OCI-LY3 (cell line): ENCODE measurements around the gene CARS2.

ENCODE experiments used
- H2AFZ ChIP-seq: fragments of 200-600, 300-600 bp; shearing (Covaris generic); 2 replicates; pipeline ENCODE4 v1.6.0; 2014; ENCODE audit warnings: antibody characterized with exemption, low read depth, low read length
- H3K27ac ChIP-seq: fragments of 200-600, 300-600 bp; sonication (generic); 2 replicates; pipeline ENCODE4 v1.5.1; 2014; ENCODE audit warnings: mild to moderate bottlenecking, low read length, moderate library complexity, mixed read lengths
- H3K27me3 ChIP-seq: fragments of 200-600, 300-600 bp; sonication (generic); 2 replicates; pipeline ENCODE4 v1.6.1; 2014; ENCODE audit warnings: low read depth, low read length, mixed read lengths
- H3K36me3 ChIP-seq: fragments of 200-600, 300-600 bp; sonication (generic); replicated peaks from 2 replicates; pipeline ENCODE3; 2014; ENCODE audit warnings: low read depth, low read length, mixed read lengths
- H3K4me1 ChIP-seq: fragments of 300-600, 200-600 bp; sonication (generic); 2 replicates; pipeline ENCODE4 v1.6.1; 2014; ENCODE audit warnings: low read length, mixed read lengths
- H3K4me2 ChIP-seq: fragments of 200-600, 300-600 bp; sonication (generic); 2 replicates; pipeline ENCODE4 v1.6.1; 2014; ENCODE audit warnings: low read length, mixed read lengths
- H3K4me3 ChIP-seq: fragments of 300-600, 200-600 bp; sonication (generic); 2 replicates; pipeline ENCODE4 v1.5.1; 2014; ENCODE audit warnings: antibody characterized with exemption, mild to moderate bottlenecking, low read length, moderate library complexity
- H3K79me2 ChIP-seq: fragments of 300-600, 200-600 bp; shearing (Covaris generic); 2 replicates; pipeline ENCODE4 v1.6.1; 2014; ENCODE audit warnings: mild to moderate bottlenecking, low read length, mixed read lengths
- H3K9ac ChIP-seq: fragments of 300-600, 200-600 bp; shearing (Covaris generic); 2 replicates; pipeline ENCODE4 v1.6.0; 2014; ENCODE audit warnings: mild to moderate bottlenecking, low read length, moderate library complexity
- H3K9me3 ChIP-seq: fragments of 200-600, 300-600 bp; shearing (Covaris generic); 2 replicates; pipeline ENCODE4 v1.6.1; 2014; ENCODE audit warnings: low read length, mixed read lengths; ENCODE audit not compliant: insufficient read depth
- H4K20me1 ChIP-seq: fragments of 200-600, 300-600 bp; sonication (generic); 2 replicates; pipeline ENCODE4 v1.6.1; 2016; ENCODE audit warnings: low read length, mixed read lengths; ENCODE audit not compliant: insufficient read depth
- CTCF ChIP-seq: fragments of 200-600, 300-600 bp; sonication (generic); IDR thresholded peaks from 2 replicates; pipeline ENCODE4 v1.5.1; 2014; ENCODE audit warnings: antibody characterized with exemption, low read length, low read depth
- EZH2phosphoT487 ChIP-seq: fragments of 200-600 bp; shearing (Covaris generic); IDR thresholded peaks from 2 replicates; pipeline ENCODE4 v1.6.1; 2018; ENCODE audit warnings: antibody characterized with exemption, mixed run types, low read depth

CARS2 gene

GRCh38 chr13:110593430-110594130, 112.3 kb downstream of the CARS2 start:
- Histone ChIP-seq H3K4me2 (peak overlapping the region; percentile 27), H3K79me2 (no peaks in the 10 kb centered on the region), H3K9me3 (no peaks in the 10 kb centered on the region), H3K4me1 (peaks cover 7% of the 10 kb centered on the region), H3K4me3 (peak overlapping the region; percentile 38), H4K20me1 (no peaks in the 10 kb centered on the region), H3K36me3 (no peaks in the 10 kb centered on the region), H3K27ac (no peak overlapping the region), H3K9ac (no peak overlapping the region), H3K27me3 (peaks cover 10% of the 10 kb centered on the region), H2AFZ (no peak overlapping the region)
- no peak for TF ChIP-seq EZH2phosphoT487
- peak; percentile 83 for TF ChIP-seq CTCF

GRCh38 chr13:110592665-110593064, 113.3 kb downstream of the CARS2 start:
- Histone ChIP-seq H3K79me2 (no peaks in the 10 kb centered on the region), H3K4me1 (peaks cover 7% of the 10 kb centered on the region), H3K36me3 (no peaks in the 10 kb centered on the region), H3K27me3 (peaks cover 14% of the 10 kb centered on the region), H3K4me3 (no peak overlapping the region), H3K27ac (no peak overlapping the region), H3K9me3 (no peaks in the 10 kb centered on the region), H3K4me2 (no peak overlapping the region), H3K9ac (no peak overlapping the region), H2AFZ (no peak overlapping the region), H4K20me1 (no peaks in the 10 kb centered on the region)
- TF ChIP-seq EZH2phosphoT487 (no peak), CTCF (no peak)
